Measurements from ENCODE around the gene ITGB7.

- no peak for TF ChIP-seq CTCF (IDR thresholded peaks at IDR 0.05)
- TF ChIP-seq POLR2A (IDR thresholded peaks at IDR 0.05), result no peak
Observed at GRCh38 chr12:53181935-53182334, 25.1 kb downstream of the ITGB7 start.
